Parathyroid adenoma (tissue), 2 donors: ENCODE data around the gene C19orf81.
"Not testable (repeated sequence)": the region's sequence is repeated elsewhere in the genome, so short reads cannot be mapped to it uniquely, and the experiment has no call there.

ENCODE experiments used
- H2AFZ ChIP-seq: fragments of 300-600 bp; sonication (generic); one replicate; pipeline ENCODE4 v1.7.0; 2017; ENCODE audit warnings: antibody characterized with exemption, mild to moderate bottlenecking
- H3K27ac ChIP-seq: fragments of 300-600 bp; sonication (generic); one replicate; pipeline ENCODE4 v1.7.0; 2017
- H3K27me3 ChIP-seq: fragments of 300-600 bp; sonication (generic); one replicate; pipeline ENCODE4 v1.7.0; 2017; ENCODE audit warnings: low read length; ENCODE audit not compliant: control insufficient read depth, insufficient read depth
- H3K36me3 ChIP-seq: fragments of 300-600 bp; sonication (generic); one replicate; pipeline ENCODE4 v1.7.0; 2017; ENCODE audit warnings: low read length; ENCODE audit not compliant: control insufficient read depth, insufficient read depth
- H3K4me1 ChIP-seq: fragments of 300-600 bp; sonication (generic); one replicate; pipeline ENCODE4 v1.7.0; 2017; ENCODE audit warnings: control low read depth
- H3K4me2 ChIP-seq: fragments of 300-600 bp; sonication (generic); one replicate; pipeline ENCODE4 v1.7.0; 2017; ENCODE audit warnings: low read length
- H3K4me3 ChIP-seq: fragments of 300-600 bp; sonication (generic); one replicate; pipeline ENCODE4 v1.7.0; 2017; ENCODE audit warnings: low read depth, low read length
- H3K79me2 ChIP-seq: fragments of 300-600 bp; sonication (generic); one replicate; pipeline ENCODE4 v1.7.0; 2017; ENCODE audit warnings: control low read depth
- H3K9ac ChIP-seq: fragments of 300-600 bp; sonication (generic); one replicate; pipeline ENCODE4 v1.7.0; 2017; ENCODE audit warnings: mild to moderate bottlenecking
- H3K9me3 ChIP-seq: fragments of 300-600 bp; sonication (generic); one replicate; pipeline ENCODE4 v1.7.0; 2017; ENCODE audit warnings: low read length; ENCODE audit not compliant: control insufficient read depth
- TF ChIP-seq, protein P1 (sequence below): fragments of 300-600 bp; sonication (generic); IDR thresholded peaks from one replicate; pipeline ENCODE4 v1.7.0; 2017; ENCODE audit warnings: antibody characterized with exemption, mild to moderate bottlenecking
- donor health status: primary hyperparathyroidism.

C19orf81 gene

DNA sequence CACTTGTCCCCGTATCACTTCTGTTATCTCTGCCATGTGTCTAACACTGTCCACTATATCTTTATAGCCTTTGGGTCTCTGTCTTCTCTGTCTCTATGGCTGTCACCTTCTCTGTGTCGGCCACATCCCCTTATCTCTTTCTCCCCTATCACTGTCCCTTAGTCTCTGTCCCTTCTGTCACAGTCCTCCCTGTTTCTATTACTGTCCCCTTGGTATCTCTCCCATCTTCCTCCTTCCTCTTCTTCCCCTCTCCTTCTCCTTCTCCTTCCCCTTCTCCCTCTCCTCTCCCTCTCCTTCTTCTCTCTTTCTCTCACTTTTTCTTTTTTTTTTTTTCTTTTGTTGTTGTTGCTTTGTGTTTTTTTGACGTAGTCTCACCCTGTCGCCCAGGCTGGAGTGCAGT is 46.3 kb upstream of the C19orf81 start:
- Histone ChIP-seq H3K36me3 (no peaks in the 10 kb centered on the region), H3K4me1 (no peaks in the 10 kb centered on the region), H3K4me2 (no peak overlapping the region), H3K27ac (no peak overlapping the region), H3K79me2 (no peaks in the 10 kb centered on the region), H3K4me3 (no peak overlapping the region), H3K9ac (no peak overlapping the region), H3K9me3 (no peaks in the 10 kb centered on the region), H2AFZ (no peak overlapping the region), H3K27me3 (no peaks in the 10 kb centered on the region)
- TF ChIP-seq, protein P1, sequence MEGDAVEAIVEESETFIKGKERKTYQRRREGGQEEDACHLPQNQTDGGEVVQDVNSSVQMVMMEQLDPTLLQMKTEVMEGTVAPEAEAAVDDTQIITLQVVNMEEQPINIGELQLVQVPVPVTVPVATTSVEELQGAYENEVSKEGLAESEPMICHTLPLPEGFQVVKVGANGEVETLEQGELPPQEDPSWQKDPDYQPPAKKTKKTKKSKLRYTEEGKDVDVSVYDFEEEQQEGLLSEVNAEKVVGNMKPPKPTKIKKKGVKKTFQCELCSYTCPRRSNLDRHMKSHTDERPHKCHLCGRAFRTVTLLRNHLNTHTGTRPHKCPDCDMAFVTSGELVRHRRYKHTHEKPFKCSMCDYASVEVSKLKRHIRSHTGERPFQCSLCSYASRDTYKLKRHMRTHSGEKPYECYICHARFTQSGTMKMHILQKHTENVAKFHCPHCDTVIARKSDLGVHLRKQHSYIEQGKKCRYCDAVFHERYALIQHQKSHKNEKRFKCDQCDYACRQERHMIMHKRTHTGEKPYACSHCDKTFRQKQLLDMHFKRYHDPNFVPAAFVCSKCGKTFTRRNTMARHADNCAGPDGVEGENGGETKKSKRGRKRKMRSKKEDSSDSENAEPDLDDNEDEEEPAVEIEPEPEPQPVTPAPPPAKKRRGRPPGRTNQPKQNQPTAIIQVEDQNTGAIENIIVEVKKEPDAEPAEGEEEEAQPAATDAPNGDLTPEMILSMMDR, result no peak

DNA sequence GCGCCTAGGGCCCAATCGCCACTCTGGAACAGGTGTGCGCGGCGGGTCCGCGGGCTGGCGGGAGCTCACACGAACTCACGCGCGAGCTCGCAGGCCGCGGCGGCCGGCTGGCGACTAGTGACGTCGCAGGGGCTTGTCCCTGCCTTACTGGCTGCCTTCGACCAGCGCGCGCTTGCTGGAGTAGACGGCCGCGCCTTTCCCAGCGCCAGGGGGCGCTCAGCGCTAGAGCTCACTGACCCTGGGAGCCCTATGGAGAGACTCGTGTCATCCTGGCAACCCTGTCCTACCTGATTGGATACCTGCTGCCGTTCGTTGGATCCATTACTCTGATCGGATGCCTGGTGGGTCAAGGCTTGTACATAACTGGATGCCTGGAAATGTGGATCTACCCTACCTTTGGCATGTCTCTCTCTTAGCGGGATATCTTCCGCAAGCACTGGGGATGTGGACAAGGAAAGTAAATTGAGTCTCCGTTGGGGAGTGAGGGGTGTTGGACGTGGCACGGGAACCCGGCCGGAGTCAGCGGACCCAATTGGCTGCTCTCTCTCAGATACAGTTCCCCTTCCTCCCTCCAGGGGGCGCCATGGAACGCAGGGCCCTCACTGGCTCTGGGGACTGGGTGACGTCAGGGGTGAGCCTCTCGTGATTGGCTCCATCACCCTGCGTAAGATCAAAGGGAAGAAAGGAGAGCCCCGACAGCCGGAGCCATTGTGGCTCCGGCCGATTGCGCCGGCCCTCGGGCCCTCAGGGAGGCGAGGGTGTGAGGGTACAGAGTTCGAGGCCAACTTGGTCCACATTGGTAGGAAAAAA is 44.8 kb upstream of the C19orf81 start:
- H3K4me3 ChIP-seq, H3K9me3 ChIP-seq, H3K79me2 ChIP-seq, H3K9ac ChIP-seq, H3K27ac ChIP-seq, H2AFZ ChIP-seq, H3K4me1 ChIP-seq, H3K36me3 ChIP-seq, H3K27me3 ChIP-seq, H3K4me2 ChIP-seq: not testable (repeated sequence)

DNA sequence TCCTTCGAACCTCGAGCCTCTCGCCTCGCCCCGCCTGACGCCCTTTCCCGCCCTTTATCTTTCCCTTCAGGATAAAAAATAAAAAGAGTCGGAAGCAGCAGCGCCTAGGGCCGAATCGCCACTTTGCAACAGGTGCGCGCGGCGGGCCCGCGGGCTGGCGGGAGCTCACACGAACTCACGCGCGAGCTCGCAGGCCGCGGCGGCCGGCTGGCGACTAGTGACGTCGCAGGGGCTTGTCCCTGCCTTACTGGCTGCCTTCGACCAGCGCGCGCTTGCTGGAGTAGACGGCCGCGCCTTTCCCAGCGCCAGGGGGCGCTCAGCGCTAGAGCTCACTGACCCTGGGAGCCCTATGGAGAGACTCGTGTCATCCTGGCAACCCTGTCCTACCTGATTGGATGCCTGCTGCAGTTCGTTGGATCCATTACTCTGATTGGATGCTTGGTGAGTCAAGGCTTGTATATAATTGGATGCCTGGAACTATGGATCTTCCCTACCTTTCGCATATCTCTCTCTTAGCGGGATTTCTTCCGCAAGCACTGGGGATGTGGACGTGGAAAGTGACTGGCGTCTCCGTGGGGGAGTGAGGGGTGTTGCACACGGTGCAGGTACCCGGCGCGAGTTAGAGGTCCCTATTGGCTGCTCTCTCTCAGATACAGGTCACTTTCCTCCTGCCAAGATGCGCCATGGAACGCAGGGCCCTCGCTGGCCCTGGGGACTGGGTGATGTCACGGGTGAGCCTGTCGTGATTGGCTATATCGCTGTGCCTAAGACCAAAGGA is 43.0 kb upstream of the C19orf81 start:
- H3K9ac ChIP-seq, H3K79me2 ChIP-seq, H3K27me3 ChIP-seq, H3K36me3 ChIP-seq, H3K9me3 ChIP-seq, H3K4me3 ChIP-seq, H3K4me1 ChIP-seq, H3K4me2 ChIP-seq, H3K27ac ChIP-seq: not testable (repeated sequence)
- TF ChIP-seq, protein P1, result peak; percentile 14
- peak overlapping the region; percentile 11 for H2AFZ ChIP-seq

DNA sequence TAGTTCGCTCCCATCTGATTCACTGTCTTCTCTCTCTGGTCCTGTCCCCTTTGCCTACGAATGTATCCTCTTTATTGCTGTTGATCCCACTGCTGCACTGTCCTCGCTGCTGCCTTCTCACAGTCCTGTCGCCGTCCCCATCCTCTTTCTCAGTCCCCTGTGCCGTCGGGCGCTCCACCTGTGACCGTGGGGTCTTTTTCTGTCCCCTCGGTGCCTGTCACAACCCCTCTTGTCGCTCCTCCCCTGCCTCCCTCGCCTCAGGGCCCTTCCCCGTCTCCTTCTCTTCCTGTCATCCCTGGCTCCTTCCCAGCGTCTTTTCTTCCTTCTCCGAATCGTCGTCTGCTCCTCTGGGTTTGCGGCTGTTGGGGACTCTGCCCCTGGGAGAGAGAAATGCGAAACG is 41.9 kb upstream of the C19orf81 start:
- Histone ChIP-seq H3K9ac (no peak overlapping the region), H3K36me3 (no peaks in the 10 kb centered on the region), H2AFZ (no peak overlapping the region), H3K4me1 (no peaks in the 10 kb centered on the region), H3K4me2 (peak overlapping the region; percentile 52), H3K9me3 (no peaks in the 10 kb centered on the region), H3K27me3 (no peaks in the 10 kb centered on the region), H3K79me2 (no peaks in the 10 kb centered on the region), H3K4me3 (peak overlapping the region; percentile 36), H3K27ac (no peak overlapping the region)
- TF ChIP-seq, protein P1, result no peak

DNA sequence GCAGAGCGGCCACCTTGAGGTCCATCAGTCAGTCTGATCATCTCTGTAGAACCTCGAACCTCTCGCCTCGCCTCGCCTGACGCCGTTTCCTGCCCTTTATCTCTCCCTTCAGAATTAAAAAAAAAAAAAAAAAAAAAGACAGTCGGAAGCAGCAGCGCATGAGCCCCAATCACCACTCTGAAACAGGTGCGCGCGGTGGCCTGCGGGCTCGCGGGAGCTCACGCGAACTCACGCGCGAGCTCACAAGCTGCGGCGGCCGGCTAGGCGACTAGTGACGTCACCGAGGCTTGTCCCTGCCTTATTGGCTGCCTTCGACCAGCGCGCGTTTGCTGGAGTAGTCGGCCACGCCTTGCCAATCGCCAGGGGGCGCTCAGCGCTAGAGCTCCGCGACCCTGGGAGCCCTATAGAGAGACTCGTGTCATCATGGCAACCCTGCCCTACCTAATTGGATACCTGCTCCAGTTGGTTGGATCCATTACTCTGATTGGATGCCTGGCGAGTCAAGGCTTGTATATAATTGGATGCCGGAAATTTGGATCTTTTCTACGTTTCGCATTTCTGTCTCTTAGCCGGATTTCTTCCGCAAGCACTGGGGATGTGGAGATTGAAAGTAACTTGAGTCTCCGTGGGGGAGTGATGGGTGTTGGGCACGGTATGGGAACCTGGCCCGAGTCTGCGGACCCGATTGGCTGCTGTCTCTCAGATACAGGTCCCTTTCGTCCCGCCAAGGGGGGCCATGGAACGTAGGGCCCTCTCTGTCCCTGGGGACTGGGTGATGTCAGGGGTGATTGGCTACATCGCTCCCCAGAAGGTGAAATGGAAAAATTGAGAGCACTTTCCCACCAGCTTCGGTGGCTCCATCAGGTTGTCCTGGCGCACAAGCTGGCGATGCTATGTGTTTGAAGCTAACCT is 41.1 kb upstream of the C19orf81 start:
- no peaks in the 10 kb centered on the region for H3K36me3 ChIP-seq
- TF ChIP-seq, protein P1, result peak; percentile 37
- H3K27me3 ChIP-seq, result no peaks in the 10 kb centered on the region
- H3K9me3 ChIP-seq, result no peaks in the 10 kb centered on the region
- peak overlapping the region; percentile 36 for H3K4me3 ChIP-seq
- no peaks in the 10 kb centered on the region for H3K4me1 ChIP-seq
- H3K27ac ChIP-seq, result no peak overlapping the region
- peak overlapping the region; percentile 52 for H3K4me2 ChIP-seq
- H3K9ac ChIP-seq, result no peak overlapping the region
- no peaks in the 10 kb centered on the region for H3K79me2 ChIP-seq
- H2AFZ ChIP-seq, result no peak overlapping the region

DNA sequence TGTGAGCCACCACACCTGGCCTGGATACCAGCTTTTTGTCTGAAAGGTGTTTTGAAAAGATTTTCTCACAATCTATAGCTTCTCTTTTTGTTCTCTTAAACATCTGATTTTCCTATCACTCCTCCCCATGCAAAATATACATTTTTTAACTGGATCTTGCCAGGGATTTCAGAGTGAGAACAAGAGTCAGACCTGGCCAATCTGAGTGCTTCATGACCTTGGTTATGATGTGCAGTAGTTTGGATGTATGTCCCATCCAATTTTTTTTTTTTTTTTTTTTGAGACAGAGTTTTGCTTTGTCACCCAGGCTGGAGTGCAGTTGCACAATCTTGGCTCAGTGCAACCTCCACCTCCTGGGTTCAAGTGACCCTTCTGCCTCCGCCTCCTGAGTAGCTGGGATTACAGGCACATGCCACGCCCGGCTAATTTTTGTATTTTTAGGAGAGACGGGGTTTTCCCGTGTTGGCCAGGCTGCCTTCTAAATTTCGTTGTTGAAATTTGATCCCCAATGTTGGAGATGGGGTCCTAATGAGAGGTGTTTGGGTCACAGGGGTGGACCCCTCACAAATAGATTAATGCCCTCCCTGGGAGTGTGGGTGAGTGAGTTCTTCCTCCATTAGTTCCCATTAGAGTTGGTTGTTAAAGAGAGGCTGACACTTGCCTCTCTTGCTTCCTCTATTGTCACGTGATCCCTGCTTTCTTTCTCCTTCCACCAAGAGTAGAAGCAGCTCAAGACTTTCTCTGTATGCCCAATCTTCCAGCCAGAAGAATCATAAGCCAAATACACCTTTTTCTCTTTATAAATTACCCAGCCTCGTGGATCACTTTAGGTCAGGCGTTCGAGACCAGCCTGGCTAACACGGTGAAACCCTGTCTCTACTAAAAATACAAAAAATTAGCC is 36.5 kb upstream of the C19orf81 start:
- H3K4me3 ChIP-seq, H3K4me1 ChIP-seq, H3K4me2 ChIP-seq, H3K79me2 ChIP-seq, H3K9ac ChIP-seq, H3K36me3 ChIP-seq, H3K27ac ChIP-seq, H3K9me3 ChIP-seq, H2AFZ ChIP-seq, H3K27me3 ChIP-seq: not testable (repeated sequence)
